ENCODE measurements around the gene UBTF.
"Not testable (repeated sequence)": the region's sequence is repeated elsewhere in the genome, so short reads cannot be mapped to it uniquely, and the experiment has no call there.

The UBTF gene

DNA sequence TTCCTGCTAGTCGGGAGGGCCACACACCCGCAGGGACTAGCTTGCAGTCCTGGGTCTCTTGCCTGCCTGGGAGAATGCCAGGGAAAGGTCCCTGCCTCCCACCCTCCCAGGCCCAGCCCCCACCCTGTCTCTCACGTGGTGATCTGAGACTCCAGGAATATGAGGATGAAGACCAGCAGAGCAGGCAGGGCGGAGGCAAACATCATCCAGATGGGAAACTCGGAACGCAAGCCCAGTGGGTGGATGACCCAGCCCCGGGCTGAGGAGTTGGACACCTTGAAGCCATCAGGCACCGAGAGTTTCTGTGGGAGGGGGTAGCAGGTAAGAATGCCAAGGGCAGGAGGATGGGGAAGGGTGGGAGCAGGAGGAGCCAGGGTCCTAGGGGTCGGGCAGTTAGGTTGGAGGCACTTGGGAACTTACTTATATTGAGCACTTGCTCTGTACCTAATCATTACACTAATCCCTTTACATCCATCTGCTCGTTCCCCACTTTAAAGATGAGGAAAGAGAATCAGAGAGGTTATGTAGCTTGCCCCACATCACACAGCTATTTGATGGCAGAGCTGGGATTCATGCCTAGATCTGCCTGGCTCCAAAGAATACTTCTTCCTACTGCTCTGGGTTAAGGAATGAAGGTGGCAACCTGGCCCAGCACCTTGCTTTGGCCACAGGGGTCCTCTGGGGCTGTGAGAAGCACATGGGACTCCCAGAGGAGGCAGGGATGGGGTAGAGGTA is 35.1 kb upstream of the UBTF start:
- Mint-ChIP-seq H3K27me3 (no peaks in the 10 kb centered on the region), H3K4me1 (peaks cover 7% of the 10 kb centered on the region), H3K4me3 (no peak overlapping the region), H3K36me3 (no peaks in the 10 kb centered on the region), H3K27ac (no peak overlapping the region), H3K9me3 (no peaks in the 10 kb centered on the region)

- Mint-ChIP-seq H3K27me3 (no peaks in the 10 kb centered on the region), H3K36me3 (no peaks in the 10 kb centered on the region), H3K27ac (no peak overlapping the region), H3K4me1 (peaks cover 19% of the 10 kb centered on the region), H3K9me3 (no peaks in the 10 kb centered on the region), H3K4me3 (no peak overlapping the region)
Observed at GRCh38 chr17:44253006-44253405, 33.5 kb upstream of the UBTF start.

- no peaks in the 10 kb centered on the region for H3K36me3 Mint-ChIP-seq
- H3K4me3 Mint-ChIP-seq, result no peak overlapping the region
- no peaks in the 10 kb centered on the region for H3K27me3 Mint-ChIP-seq
- H3K4me1 Mint-ChIP-seq, result peaks cover 38% of the 10 kb centered on the region
- H3K9me3 Mint-ChIP-seq, result no peaks in the 10 kb centered on the region
- no peak overlapping the region for H3K27ac Mint-ChIP-seq
Observed at GRCh38 chr17:44251062-44251461, 31.6 kb upstream of the UBTF start.

DNA sequence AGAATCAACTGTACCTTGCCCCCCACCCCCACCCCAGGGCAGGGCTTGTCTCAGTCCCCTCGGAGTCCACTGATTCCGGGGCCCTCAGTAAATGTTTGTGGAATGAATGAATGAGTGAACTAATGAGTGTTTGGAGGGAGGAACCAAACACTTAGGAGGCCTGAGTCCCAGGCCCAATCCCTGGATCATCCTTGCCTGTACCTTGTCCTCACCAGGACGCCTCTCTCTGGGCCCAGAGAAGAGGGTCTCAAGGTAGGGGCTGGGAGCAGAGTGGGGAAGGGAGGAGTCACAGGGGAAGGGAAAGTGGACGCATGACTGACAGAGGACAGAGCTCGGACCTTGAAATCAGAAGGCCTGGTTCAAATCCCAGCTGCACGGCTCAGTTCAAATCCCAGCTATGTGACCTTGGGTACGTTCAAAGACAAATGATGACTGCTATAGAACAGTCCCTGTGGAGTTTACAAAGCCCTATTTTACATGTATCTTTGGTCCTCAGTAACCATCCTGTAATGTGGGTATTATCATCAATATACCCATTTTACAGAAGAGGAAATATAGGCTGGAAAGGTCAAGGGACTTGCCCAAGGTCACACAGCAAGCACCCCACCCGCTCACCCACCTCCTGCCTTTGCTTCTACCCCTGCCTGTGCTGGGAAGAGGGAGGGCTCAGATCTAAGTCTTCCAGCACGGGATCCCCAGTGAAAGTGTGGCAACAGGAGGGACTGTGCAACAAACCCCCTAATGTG is 30.2 kb upstream of the UBTF start:
- H3K4me1 Mint-ChIP-seq, result peaks cover 48% of the 10 kb centered on the region
- no peak overlapping the region for H3K27ac Mint-ChIP-seq
- no peaks in the 10 kb centered on the region for H3K9me3 Mint-ChIP-seq
- no peaks in the 10 kb centered on the region for H3K36me3 Mint-ChIP-seq
- no peak overlapping the region for H3K4me3 Mint-ChIP-seq
- no peaks in the 10 kb centered on the region for H3K27me3 Mint-ChIP-seq

- no peaks in the 10 kb centered on the region for H3K27me3 Mint-ChIP-seq
- no peaks in the 10 kb centered on the region for H3K9me3 Mint-ChIP-seq
- peaks cover 48% of the 10 kb centered on the region for H3K4me1 Mint-ChIP-seq
- no peaks in the 10 kb centered on the region for H3K36me3 Mint-ChIP-seq
- no peak overlapping the region for H3K27ac Mint-ChIP-seq
- H3K4me3 Mint-ChIP-seq, result no peak overlapping the region
Observed at GRCh38 chr17:44247876-44248736, 28.6 kb upstream of the UBTF start.

DNA sequence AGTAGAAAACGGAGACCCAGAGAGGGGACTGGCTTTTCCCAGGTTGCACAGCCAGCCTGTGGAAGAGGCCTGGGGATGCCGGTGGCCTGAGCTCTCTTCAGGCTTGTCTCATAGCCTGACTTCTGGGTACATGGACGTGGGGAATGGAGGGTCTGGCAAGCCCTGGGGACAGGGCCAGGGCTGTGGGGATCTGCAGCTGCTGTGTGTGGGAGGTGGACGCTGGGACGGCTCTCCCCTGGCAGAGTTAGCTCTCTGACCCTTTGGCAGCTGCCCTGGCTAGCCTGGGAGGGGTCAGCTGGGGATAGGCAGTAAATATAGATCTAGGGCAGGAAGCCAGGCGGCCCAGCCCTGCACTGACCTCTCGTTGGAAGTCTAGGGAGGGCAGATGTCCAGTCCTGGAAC is 28.0 kb upstream of the UBTF start:
- Mint-ChIP-seq H3K27me3 (no peaks in the 10 kb centered on the region), H3K27ac (peak overlapping the region; percentile 18), H3K4me1 (peaks cover 48% of the 10 kb centered on the region), H3K9me3 (no peaks in the 10 kb centered on the region), H3K4me3 (no peak overlapping the region), H3K36me3 (no peaks in the 10 kb centered on the region)

DNA sequence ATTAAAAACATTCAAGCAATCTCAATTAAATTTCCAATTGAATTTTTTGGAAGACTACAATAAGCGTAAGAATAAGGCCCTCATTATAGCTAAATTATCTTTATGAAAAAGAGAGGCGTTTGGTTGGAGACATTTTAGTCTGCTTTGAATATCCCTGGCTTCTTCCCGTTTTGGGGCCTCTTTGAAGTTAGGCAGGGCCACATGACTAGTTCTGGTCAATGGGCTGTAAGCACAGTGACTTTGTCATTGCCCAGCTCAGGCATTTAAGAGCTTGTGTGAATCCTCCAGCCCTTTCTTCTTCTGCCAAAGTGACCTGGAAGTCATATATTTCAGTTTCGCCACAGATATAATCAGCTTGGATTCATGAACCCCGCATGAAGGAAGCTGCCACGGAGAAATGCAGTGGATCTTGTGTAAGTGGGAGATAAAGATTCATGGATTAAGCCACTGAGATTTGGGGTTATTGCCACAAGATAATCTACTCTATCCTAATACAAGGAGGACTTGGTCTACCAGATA is 21.7 kb upstream of the UBTF start:
- no peaks in the 10 kb centered on the region for H3K9me3 Mint-ChIP-seq
- H3K4me3 Mint-ChIP-seq, result no peak overlapping the region
- H3K27ac Mint-ChIP-seq, result no peak overlapping the region
- H3K27me3 Mint-ChIP-seq, result no peaks in the 10 kb centered on the region
- peaks cover 11% of the 10 kb centered on the region for H3K4me1 Mint-ChIP-seq
- no peaks in the 10 kb centered on the region for H3K36me3 Mint-ChIP-seq

DNA sequence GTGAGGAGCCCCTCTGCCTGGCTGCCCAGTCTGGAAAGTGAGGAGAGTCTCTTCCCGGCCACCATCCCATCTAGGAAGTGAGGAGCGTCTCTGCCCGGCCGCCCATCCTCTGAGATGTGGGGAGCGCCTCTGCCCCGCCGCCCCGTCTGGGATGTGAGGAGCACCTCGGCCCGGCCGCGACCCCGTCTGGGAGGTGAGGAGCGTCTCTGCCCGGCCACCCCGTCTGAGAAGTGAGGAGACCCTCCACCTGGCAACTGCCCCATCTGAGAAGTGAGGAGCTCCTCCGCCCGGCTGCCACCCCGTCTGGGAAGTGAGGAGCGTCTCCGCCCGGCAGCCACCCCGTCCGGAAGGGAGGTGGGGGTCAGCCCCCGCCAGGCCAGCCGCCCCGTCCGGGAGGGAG is 18.4 kb upstream of the UBTF start:
- H3K4me3 Mint-ChIP-seq, H3K36me3 Mint-ChIP-seq, H3K27me3 Mint-ChIP-seq, H3K27ac Mint-ChIP-seq, H3K4me1 Mint-ChIP-seq, H3K9me3 Mint-ChIP-seq: not testable (repeated sequence)

DNA sequence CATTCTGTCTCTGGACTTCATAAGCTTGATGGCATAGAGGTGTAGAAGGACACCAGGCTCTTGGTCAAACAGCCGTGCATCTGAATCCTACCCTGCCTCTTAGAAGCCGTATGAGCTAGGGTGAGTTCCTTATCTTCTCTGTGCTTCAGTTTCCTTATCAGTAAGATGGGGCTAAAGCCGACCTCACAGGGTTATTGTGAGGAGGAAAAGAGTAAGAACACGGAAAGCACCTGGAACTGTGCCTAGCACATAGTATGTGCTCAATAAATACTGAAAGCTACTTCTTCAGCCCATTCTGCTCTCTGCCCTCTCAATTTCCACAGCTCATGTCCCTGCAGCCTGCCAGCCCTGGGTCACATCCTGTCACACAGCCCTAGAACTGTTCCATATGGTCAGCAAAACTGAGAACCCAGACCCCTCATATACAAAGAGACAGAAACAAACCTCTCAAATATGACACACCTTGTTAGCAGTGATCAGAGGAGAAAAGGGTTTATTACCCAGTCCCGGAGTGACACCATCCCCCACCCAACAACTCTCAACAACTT is 17.0 kb upstream of the UBTF start:
- H3K4me1 Mint-ChIP-seq, result peaks cover 5% of the 10 kb centered on the region
- no peak overlapping the region for H3K27ac Mint-ChIP-seq
- no peak overlapping the region for H3K4me3 Mint-ChIP-seq
- no peaks in the 10 kb centered on the region for H3K9me3 Mint-ChIP-seq
- H3K36me3 Mint-ChIP-seq, result no peaks in the 10 kb centered on the region
- H3K27me3 Mint-ChIP-seq, result no peaks in the 10 kb centered on the region

DNA sequence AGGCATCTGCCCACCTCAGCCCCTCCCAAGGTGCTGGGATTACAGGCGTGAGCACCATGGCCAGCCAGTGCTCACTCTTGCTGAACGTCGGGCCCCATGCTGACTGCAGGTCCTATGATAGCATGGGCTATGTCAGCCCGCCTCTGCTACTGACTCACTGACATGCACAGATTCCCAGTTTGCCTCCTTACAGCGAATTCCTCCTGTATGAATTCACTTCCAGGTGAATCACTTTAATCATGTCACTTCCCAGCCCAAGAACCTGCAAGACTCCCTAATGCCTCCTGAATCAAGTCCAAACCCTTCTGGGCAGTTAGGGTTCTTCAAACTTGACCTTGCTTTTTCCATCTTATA is 16.1 kb upstream of the UBTF start:
- H3K4me1 Mint-ChIP-seq, result peaks cover 5% of the 10 kb centered on the region
- H3K4me3 Mint-ChIP-seq, result no peak overlapping the region
- no peak overlapping the region for H3K27ac Mint-ChIP-seq
- no peaks in the 10 kb centered on the region for H3K27me3 Mint-ChIP-seq
- H3K36me3 Mint-ChIP-seq, result no peaks in the 10 kb centered on the region
- H3K9me3 Mint-ChIP-seq, result no peaks in the 10 kb centered on the region

GRCh38 chr17:44233582-44233981 is 14.1 kb upstream of the UBTF start:
- no peaks in the 10 kb centered on the region for H3K9me3 Mint-ChIP-seq
- H3K27ac Mint-ChIP-seq, result no peak overlapping the region
- no peaks in the 10 kb centered on the region for H3K36me3 Mint-ChIP-seq
- no peaks in the 10 kb centered on the region for H3K27me3 Mint-ChIP-seq
- H3K4me1 Mint-ChIP-seq, result peaks cover 5% of the 10 kb centered on the region
- H3K4me3 Mint-ChIP-seq, result no peak overlapping the region

GRCh38 chr17:44232061-44232460 is 12.6 kb upstream of the UBTF start:
- Mint-ChIP-seq H3K27ac (no peak overlapping the region), H3K9me3 (no peaks in the 10 kb centered on the region), H3K36me3 (no peaks in the 10 kb centered on the region), H3K4me3 (no peak overlapping the region), H3K4me1 (peaks cover 5% of the 10 kb centered on the region), H3K27me3 (no peaks in the 10 kb centered on the region)

GRCh38 chr17:44230140-44230539 is 10.7 kb upstream of the UBTF start:
- H3K9me3 Mint-ChIP-seq, result no peaks in the 10 kb centered on the region
- no peaks in the 10 kb centered on the region for H3K36me3 Mint-ChIP-seq
- H3K4me3 Mint-ChIP-seq, result no peak overlapping the region
- H3K27me3 Mint-ChIP-seq, result no peaks in the 10 kb centered on the region
- no peak overlapping the region for H3K27ac Mint-ChIP-seq
- H3K4me1 Mint-ChIP-seq, result peaks cover 3% of the 10 kb centered on the region

DNA sequence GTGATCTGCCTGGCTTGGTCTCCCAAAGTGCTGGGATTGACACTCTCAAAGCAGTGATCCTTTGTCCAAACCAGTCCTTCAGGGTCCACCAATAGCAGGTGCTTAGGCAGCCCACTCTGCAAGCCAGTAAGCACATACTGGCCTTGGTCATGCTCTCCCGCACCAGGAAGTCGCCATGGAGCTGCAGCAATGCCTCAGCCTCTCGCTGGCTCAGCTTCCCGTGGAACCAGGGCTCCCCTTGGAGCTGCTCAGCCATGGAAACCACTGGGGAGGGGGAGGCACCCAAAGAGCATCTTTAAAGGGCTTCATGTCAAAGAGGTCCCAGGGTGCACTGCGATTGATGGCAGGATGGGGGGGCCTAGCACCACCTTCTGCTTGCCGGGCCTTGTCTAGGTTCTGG is 9.6 kb upstream of the UBTF start:
- Mint-ChIP-seq H3K4me1 (no peaks in the 10 kb centered on the region), H3K27me3 (no peaks in the 10 kb centered on the region), H3K36me3 (no peaks in the 10 kb centered on the region), H3K4me3 (no peak overlapping the region), H3K9me3 (no peaks in the 10 kb centered on the region), H3K27ac (no peak overlapping the region)

DNA sequence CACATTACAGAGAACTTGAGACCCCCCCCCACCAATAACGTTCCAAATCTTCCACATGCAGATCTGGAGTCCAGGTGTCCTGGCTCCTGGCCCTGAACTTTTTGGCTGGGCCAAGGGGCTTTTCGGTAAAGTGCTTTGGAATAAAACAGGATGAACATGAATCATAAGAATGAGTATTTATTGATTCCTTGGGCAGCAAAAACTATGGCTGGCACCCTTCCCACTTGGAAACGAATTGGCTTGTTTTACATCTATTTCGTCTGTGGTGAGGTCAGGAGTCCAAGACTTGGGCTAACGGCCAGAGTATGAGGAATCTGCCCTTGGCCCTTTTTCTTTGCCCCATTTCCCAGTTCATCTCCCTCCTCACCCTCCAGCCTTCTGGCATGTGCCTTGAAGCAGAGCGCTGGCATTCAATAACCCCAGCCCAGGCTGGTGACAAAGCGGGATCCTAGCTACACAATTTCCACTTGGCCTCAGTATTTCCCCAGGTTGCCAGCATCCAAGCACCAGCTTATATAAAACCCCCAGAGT is 4.1 kb upstream of the UBTF start:
- H3K4me1 Mint-ChIP-seq, result peaks cover 13% of the 10 kb centered on the region
- H3K9me3 Mint-ChIP-seq, result no peaks in the 10 kb centered on the region
- no peak overlapping the region for H3K4me3 Mint-ChIP-seq
- peak overlapping the region; percentile 62 for H3K27ac Mint-ChIP-seq
- no peaks in the 10 kb centered on the region for H3K36me3 Mint-ChIP-seq
- H3K27me3 Mint-ChIP-seq, result no peaks in the 10 kb centered on the region
